Adrenal gland (tissue), 19 donors: Measurements from ENCODE around the gene BUD31. TPM values are rescaled to one million over a fixed set of nuclear protein-coding genes. Genes with fewer than 3 reads are reported as not detected.

Experiments used
- DNase-seq, 7 donors: peaks; one replicate each; pipeline ENCODE4 v3.0.0-alpha.2; 2019 to 2020
- H3K27ac ChIP-seq, 5 donors: fragments of 200-600 bp; sonication (generic) in 4 of 5; 1 replicate in 3 of 5; 2 replicates in 2 of 5; pipeline versions ENCODE4 v1.5.1 to v1.8.0; 2016 to 2020; ENCODE audit warnings: mild to moderate bottlenecking in 1 of 5
- H3K27me3 ChIP-seq: fragments of 200-600 bp; 2 replicates; pipeline ENCODE4 v1.8.0; 2021
- H3K36me3 ChIP-seq, 2 donors: fragments of 200-600 bp; replicated peaks in 1 of 2; 1 replicate in 1 of 2; 2 replicates in 1 of 2; pipeline versions ENCODE4 v1.5.1 to v1.8.0; 2018 to 2022
- H3K4me1 ChIP-seq, 2 donors: fragments of 200-600 bp; replicated peaks in 1 of 2; 1 replicate in 1 of 2; 2 replicates in 1 of 2; pipeline versions ENCODE4 v1.5.1 to v1.8.0; 2018 to 2021
- H3K4me3 ChIP-seq, 4 donors: fragments of 200-600 bp; sonication (generic) in 3 of 4; one replicate each; pipeline ENCODE4 v1.5.1; 2016 to 2018
- H3K9me3 ChIP-seq, 3 donors: fragments of 200-600 bp; sonication (generic) in 1 of 3; replicated peaks in 1 of 3; 1 replicate in 2 of 3; 2 replicates in 1 of 3; pipeline versions ENCODE4 v1.5.1 to v1.8.0; 2016 to 2021
- POLR2A ChIP-seq, 2 donors: fragments of 450-650 bp; IDR thresholded peaks; one replicate each; pipeline ENCODE4 v1.6.1; 2017; ENCODE audit warnings: antibody characterized with exemption in 2 of 2, mild to moderate bottlenecking in 2 of 2, moderate library complexity in 1 of 2
- WGBS, 4 donors: extraction: QIAGEN DNeasy Blood & Tissue Kit in 2 of 4; methylation state at CpG; one replicate each; pipeline versions ENCODE4 v1.1.5 to v1.1.7; 2013 to 2017; 5-methylcytosine and 5-hydroxymethylcytosine counted together
- intact Hi-C, 2 donors: fragments of 100-400 bp; cut with DNase I; formaldehyde crosslinking; loops; one replicate each; pipeline versions ENCODE4 v1.14.1 to v1.15.0; 2022 to 2023
- long read RNA-seq, 10 donors: library from polyadenylated mRNA in 3 of 10; unstranded in 2 of 10; stranded (forward) in 1 of 10; transcript quantifications; one replicate each; pipeline ENCODE4 v2.0.0 and lab custom pipeline, GENCODE V29; 2021 to 2026
- polyA plus RNA-seq, 3 donors: library from polyadenylated mRNA; stranded (reverse); fragments of 200-250 nt in 2 of 3; fragments of 350-450 nt in 1 of 3; fragmentation: Illumina TruSeq in 1 of 3; extraction: RNeasy Lipid Tissue Mini Kit (QIAGEN cat#74804) in 1 of 3; gene quantifications; one replicate each; pipeline ENCODE4 v1.2.3, GENCODE V29; 2013 to 2014
- total RNA-seq, 9 donors: library from RNA; depleted of rRNA in 4 of 9; stranded (reverse); fragments of >200 nt in 4 of 9; fragments of 120-200 nt in 1 of 9; fragmentation: NEBNext Ultra II Directional in 1 of 9; extraction: Animal tissue kit (Norgen Biotek cat#: 25700) in 1 of 9; gene quantifications; one replicate each; pipeline versions ENCODE4 v1.1.0 to v1.2.4, GENCODE V29; 2013 to 2023
- TF ChIP-seq, protein P1 (sequence below), 6 experiments: fragments of 450-650 bp in 4 of 6; fragments of 200-600 bp in 2 of 6; sonication (generic) in 1 of 6; IDR thresholded peaks; 1 replicate in 5 of 6; 2 replicates in 1 of 6; pipeline versions ENCODE4 v1.5.1 to v1.8.0; 2016 to 2021; ENCODE audit warnings: antibody characterized with exemption in 6 of 6, mild to moderate bottlenecking in 2 of 6, moderate library complexity in 1 of 6
- donor health status: healthy with polysubstance abuse.
- donor health status: Bipolar disorder and iron deficiency.
- donor health status: DM: yes; HTN: yes; CAD: no.
- donor health status: DM: no; HTN: no; CAD: no.
- donor health status: DM: no; HTN: no; CAD: no.
- donor health status: DM: yes; HTN: yes; CAD: no.

The BUD31 gene
- total RNA-seq, result 100 to 1,000 TPM in 2 of 9 donors, 10 to 100 TPM in 7; 59.0 to 129 (median 76.7) TPM
- 100 to 1,000 TPM; 141 to 287 (median 208) TPM for polyA plus RNA-seq
- long read RNA-seq, donor 1, transcript BUD31-202 (6 exons, 1,139 nt), result major isoform, 39 of 71 reads
- long read RNA-seq, donor 1, transcript BUD31-201 (6 exons, 1,035 nt), result minor isoform, 13 of 71 reads
- long read RNA-seq, donor 1, partial matches to known transcripts, result 15 of 71 reads
- long read RNA-seq, donor 1, other reads (novel, unspliced or antisense), result 0 of 71 reads
- long read RNA-seq, donor 2, transcript BUD31-202 (6 exons, 1,139 nt), result major isoform, 21 of 51 reads
- long read RNA-seq, donor 2, transcript BUD31-201 (6 exons, 1,035 nt), result minor isoform, 14 of 51 reads
- long read RNA-seq, donor 2, partial matches to known transcripts, result 16 of 51 reads
- long read RNA-seq, donor 2, other reads (novel, unspliced or antisense), result 0 of 51 reads
- long read RNA-seq, donor 3, transcript BUD31-202 (6 exons, 1,139 nt), result major isoform, 33 of 51 reads
- long read RNA-seq, donor 3, transcript BUD31-201 (6 exons, 1,035 nt), result minor isoform, 8 of 51 reads
- long read RNA-seq, donor 3, partial matches to known transcripts, result 9 of 51 reads
- long read RNA-seq, donor 3, other reads (novel, unspliced or antisense), result 0 of 51 reads
- long read RNA-seq, donor 4, transcript BUD31-201 (6 exons, 1,035 nt), result minor isoform, 18 of 101 reads
- long read RNA-seq, donor 4, transcript BUD31-202 (6 exons, 1,139 nt), result major isoform, 74 of 101 reads
- long read RNA-seq, donor 4, partial matches to known transcripts, result 2 of 101 reads
- long read RNA-seq, donor 4, other reads (novel, unspliced or antisense), result 7 of 101 reads
- long read RNA-seq, donor 5, transcript BUD31-202 (6 exons, 1,139 nt), result major isoform, 64 of 97 reads
- long read RNA-seq, donor 5, transcript BUD31-201 (6 exons, 1,035 nt), result minor isoform, 28 of 97 reads
- long read RNA-seq, donor 5, partial matches to known transcripts, result 1 of 97 reads
- long read RNA-seq, donor 5, other reads (novel, unspliced or antisense), result 4 of 97 reads
- long read RNA-seq, donor 6, transcript BUD31-201 (6 exons, 1,035 nt), result minor isoform, 16 of 62 reads
- long read RNA-seq, donor 6, transcript BUD31-202 (6 exons, 1,139 nt), result major isoform, 41 of 62 reads
- long read RNA-seq, donor 6, partial matches to known transcripts, result 1 of 62 reads
- long read RNA-seq, donor 6, other reads (novel, unspliced or antisense), result 3 of 62 reads
- long read RNA-seq, donor 7, transcript BUD31-201 (6 exons, 1,035 nt), result minor isoform, 5 of 19 reads
- long read RNA-seq, donor 7, transcript BUD31-202 (6 exons, 1,139 nt), result major isoform, 14 of 19 reads
- long read RNA-seq, donor 7, partial matches to known transcripts, result 0 of 19 reads
- long read RNA-seq, donor 7, other reads (novel, unspliced or antisense), result 0 of 19 reads
- long read RNA-seq, donor 8, transcript BUD31-202 (6 exons, 1,139 nt), result major isoform, 33 of 67 reads
- long read RNA-seq, donor 8, transcript BUD31-201 (6 exons, 1,035 nt), result minor isoform, 21 of 67 reads
- long read RNA-seq, donor 8, partial matches to known transcripts, result 7 of 67 reads
- long read RNA-seq, donor 8, other reads (novel, unspliced or antisense), result 5 of 67 reads
- long read RNA-seq, donor 9, transcript BUD31-202 (6 exons, 1,139 nt), result major isoform, 15 of 38 reads
- long read RNA-seq, donor 9, transcript BUD31-201 (6 exons, 1,035 nt), result minor isoform, 13 of 38 reads
- long read RNA-seq, donor 9, partial matches to known transcripts, result 9 of 38 reads
- long read RNA-seq, donor 9, other reads (novel, unspliced or antisense), result 0 of 38 reads
- long read RNA-seq, donor 10, transcript BUD31-202 (6 exons, 1,139 nt), result major isoform, 20 of 24 reads
- long read RNA-seq, donor 10, partial matches to known transcripts, result 0 of 24 reads
- long read RNA-seq, donor 10, other reads (novel, unspliced or antisense), result 0 of 24 reads

- Histone ChIP-seq H3K9me3 (no peaks in the 10 kb centered on the region), H3K27ac (peak within 1 kb of the TSS; percentile 91 to 99 (median 92)), H3K27me3 (no peaks in the 10 kb centered on the region), H3K36me3 (peaks cover 0 to 41% of the 10 kb centered on the region in 2 donors), H3K4me1 (peaks cover 16 to 46% of the 10 kb centered on the region in 2 donors), H3K4me3 (peak within 1 kb of the TSS; percentile 75 to 99 (median 91))
- peak; percentile 69 to 94 for TF ChIP-seq POLR2A (IDR thresholded peaks at IDR 0.05)
- TF ChIP-seq, protein P1, sequence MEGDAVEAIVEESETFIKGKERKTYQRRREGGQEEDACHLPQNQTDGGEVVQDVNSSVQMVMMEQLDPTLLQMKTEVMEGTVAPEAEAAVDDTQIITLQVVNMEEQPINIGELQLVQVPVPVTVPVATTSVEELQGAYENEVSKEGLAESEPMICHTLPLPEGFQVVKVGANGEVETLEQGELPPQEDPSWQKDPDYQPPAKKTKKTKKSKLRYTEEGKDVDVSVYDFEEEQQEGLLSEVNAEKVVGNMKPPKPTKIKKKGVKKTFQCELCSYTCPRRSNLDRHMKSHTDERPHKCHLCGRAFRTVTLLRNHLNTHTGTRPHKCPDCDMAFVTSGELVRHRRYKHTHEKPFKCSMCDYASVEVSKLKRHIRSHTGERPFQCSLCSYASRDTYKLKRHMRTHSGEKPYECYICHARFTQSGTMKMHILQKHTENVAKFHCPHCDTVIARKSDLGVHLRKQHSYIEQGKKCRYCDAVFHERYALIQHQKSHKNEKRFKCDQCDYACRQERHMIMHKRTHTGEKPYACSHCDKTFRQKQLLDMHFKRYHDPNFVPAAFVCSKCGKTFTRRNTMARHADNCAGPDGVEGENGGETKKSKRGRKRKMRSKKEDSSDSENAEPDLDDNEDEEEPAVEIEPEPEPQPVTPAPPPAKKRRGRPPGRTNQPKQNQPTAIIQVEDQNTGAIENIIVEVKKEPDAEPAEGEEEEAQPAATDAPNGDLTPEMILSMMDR (IDR thresholded peaks at IDR 0.05), result peak in 3 of 6 experiments; percentile 24 to 49 (median 37)
- 0 to 1% (median 0%) methylated on average over 6 to 72 of the region's 72 CpGs for WGBS, 4 donors
- intact Hi-C loops, result no loop called here
- peak; percentile 91 to 98 (median 94) for DNase-seq
Observed at GRCh38 chr7:99408379-99409191, at the start of gene BUD31, which contains the start of gene PDAP1. TSS of gene BUD31 (plus strand) at chr7:99408969. CDS start at chr7:99411093, 2,124 bp downstream. TSS of gene PDAP1 (minus strand) at chr7:99408597. CDS start at chr7:99408548, 49 bp downstream.

DNA sequence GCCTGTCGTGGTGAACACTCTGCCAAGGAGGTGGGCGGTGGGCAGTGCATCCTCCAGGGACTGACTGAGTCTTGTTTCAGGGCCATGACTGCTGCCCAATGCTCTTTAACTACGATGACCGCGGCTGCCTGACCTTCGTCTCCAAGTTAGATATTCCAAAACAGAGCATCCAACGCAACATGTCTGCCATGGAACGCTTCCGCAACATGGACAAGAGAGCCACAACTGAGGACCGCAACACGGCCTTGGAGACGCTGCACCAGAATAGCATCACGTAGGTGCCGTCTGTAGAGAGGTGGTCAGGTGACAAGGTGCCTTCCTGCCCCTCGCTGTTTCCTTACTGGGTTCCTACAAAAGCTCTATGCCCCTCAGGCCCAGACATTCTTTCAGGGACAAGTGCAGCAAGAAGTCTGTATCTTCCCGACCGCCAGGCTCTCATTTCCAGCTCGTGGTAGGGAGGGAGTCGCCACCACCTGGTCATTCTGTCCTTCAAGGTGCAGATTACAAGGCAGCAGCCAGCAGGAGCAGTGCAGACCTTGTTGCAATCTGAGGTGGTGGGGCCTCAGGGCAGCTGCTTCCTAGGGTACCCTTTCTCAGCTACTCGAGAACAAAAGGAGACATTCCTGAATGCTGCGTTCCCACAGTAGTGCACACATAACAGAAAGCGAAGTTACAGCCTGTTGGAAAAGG, 49.2 kb upstream of the BUD31 start:
- no peaks in the 10 kb centered on the region for H3K27me3 ChIP-seq
- no peaks in the 10 kb centered on the region for H3K4me1 ChIP-seq
- no peak for TF ChIP-seq POLR2A (IDR thresholded peaks at IDR 0.05)
- TF ChIP-seq, protein P1 (IDR thresholded peaks at IDR 0.05), result no peak
- DNase-seq, result no peak
- WGBS, 4 donors, result 84 to 91% (median 89%) methylated on average over 17 to 22 of the region's 22 CpGs
- intact Hi-C loops, result loop anchor here in 1 of 2 donors (5.0 kb wide), 1 partner anchor 58 kb away; no protein-coding TSS in a partner anchor
- no peaks in the 10 kb centered on the region for H3K9me3 ChIP-seq
- H3K4me3 ChIP-seq, result no peak overlapping the region
- H3K27ac ChIP-seq, result no peak overlapping the region
- H3K36me3 ChIP-seq, result peaks cover 0 to 93% of the 10 kb centered on the region in 2 donors
